ENCODE data around the gene RREB1.

DNA sequence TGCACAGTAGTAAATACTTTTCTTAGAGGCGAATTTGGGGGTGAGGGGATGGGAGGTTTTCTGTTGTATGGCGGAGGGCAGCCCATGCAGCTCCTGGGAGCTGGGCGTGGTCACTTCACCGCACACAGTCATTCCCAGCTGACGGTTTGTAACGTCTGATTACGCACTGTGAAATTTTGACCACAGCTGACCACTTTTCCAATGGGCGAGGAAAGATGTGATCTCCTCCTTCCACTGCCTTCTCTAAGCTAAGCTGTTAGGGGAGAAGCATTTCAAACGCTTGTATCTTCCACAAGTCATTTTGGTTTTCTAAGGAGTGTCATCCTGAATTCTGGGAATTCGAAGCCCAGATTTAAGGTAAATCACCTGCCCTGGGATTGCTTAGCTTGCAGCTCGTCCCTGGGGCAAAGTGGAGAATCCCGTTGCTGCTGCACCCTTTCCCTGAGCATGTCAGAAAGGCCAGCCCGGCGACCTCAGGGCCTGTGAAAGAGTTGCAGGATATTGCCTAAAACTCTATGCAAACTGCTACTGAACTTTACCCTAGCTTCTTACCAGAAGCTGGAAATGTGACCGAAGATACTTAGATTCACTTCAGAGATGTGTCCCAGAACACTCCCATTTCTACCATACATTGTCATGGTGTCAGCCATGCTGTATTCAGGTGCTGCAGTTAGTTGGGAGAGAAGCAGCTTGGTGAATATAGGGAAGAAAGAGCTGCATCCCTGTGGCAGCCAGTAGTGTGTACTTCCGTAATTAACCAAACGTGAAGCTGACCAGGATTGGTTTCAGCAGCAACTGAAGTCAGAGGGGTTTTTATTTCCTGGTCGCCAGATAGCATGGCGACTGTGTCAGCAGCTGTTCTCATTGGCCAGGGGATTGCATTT, 58.9 kb downstream of the RREB1 start:
- TF ChIP-seq ZNF48 (tag by site-specific recombination; IDR thresholded peaks at IDR 0.05) (no peak), ZNF274 (IDR thresholded peaks at IDR 0.05; ENCODE audit: low read length) (no peak), ZNF274 (tag by site-specific recombination; IDR thresholded peaks at IDR 0.05; ENCODE audit: borderline replicate concordance) (no peak), ZNF776 (tag by site-specific recombination; IDR thresholded peaks at IDR 0.05; ENCODE audit: borderline replicate concordance) (no peak), OSR2 (tag by site-specific recombination; IDR thresholded peaks at IDR 0.05) (no peak), CTCF (tag by site-specific recombination; IDR thresholded peaks at IDR 0.05) (no peak), SCRT1 (tag by site-specific recombination; IDR thresholded peaks at IDR 0.05; ENCODE audit: borderline replicate concordance) (no peak), KLF1 (tag by site-specific recombination; IDR thresholded peaks at IDR 0.05) (no peak)
- TF ChIP-seq, protein P1, sequence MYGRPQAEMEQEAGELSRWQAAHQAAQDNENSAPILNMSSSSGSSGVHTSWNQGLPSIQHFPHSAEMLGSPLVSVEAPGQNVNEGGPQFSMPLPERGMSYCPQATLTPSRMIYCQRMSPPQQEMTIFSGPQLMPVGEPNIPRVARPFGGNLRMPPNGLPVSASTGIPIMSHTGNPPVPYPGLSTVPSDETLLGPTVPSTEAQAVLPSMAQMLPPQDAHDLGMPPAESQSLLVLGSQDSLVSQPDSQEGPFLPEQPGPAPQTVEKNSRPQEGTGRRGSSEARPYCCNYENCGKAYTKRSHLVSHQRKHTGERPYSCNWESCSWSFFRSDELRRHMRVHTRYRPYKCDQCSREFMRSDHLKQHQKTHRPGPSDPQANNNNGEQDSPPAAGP (tag by site-specific recombination; IDR thresholded peaks at IDR 0.05): no peak
